Activated CD4-positive, alpha-beta T cell treated with anti-CD3 and anti-CD28 coated beads for 36 hours (primary cell): ENCODE measurements around the gene C8G. TPM values are rescaled to one million over a fixed set of nuclear protein-coding genes. Genes with fewer than 3 reads are reported as not detected.

ENCODE experiments used
- ATAC-seq: fragments of 200-7000 bp; cut with Tn5 transposase; one replicate; pipeline ENCODE4 v1.10.0; 2021; ENCODE audit warnings: mild to moderate bottlenecking, moderate library complexity
- CTCF ChIA-PET: fragments of 350-600 bp; sonication (Branson Sonifier 250); formaldehyde crosslinking; loops from one replicate; lab custom pipeline; 2021; ENCODE audit warnings: antibody characterized with exemption; lab: Charles Lee
- POLR2A ChIA-PET: fragments of 350-600 bp; sonication (Branson Sonifier 250); formaldehyde crosslinking; loops from one replicate; lab custom pipeline; 2021; ENCODE audit warnings: antibody characterized with exemption, inconsistent platforms; lab: Charles Lee
- DNase-seq: peaks from one replicate; pipeline ENCODE4 v3.0.0-alpha.2; 2020
- H3K27ac Mint-ChIP-seq: one replicate; pipeline ENCODE4 v1.8.0; 2021; ENCODE audit warnings: mixed read lengths
- H3K27me3 Mint-ChIP-seq: one replicate; pipeline ENCODE4 v1.8.0; 2021; ENCODE audit warnings: mixed read lengths
- H3K36me3 Mint-ChIP-seq: one replicate; pipeline ENCODE4 v1.8.0; 2021; ENCODE audit warnings: low read depth, mixed read lengths
- H3K4me1 Mint-ChIP-seq: one replicate; pipeline ENCODE4 v1.8.0; 2021; ENCODE audit warnings: mixed read lengths
- H3K4me3 Mint-ChIP-seq: one replicate; pipeline ENCODE4 v1.8.0; 2021; ENCODE audit warnings: mild to moderate bottlenecking, moderate library complexity, mixed read lengths
- H3K9me3 Mint-ChIP-seq: one replicate; pipeline ENCODE4 v1.8.0; 2021; ENCODE audit warnings: low read depth, mixed read lengths
- intact Hi-C, 2 experiments: fragments of 100-400 bp; cut with DNase I in 1 of 2; cut with micrococcal nuclease in 1 of 2; formaldehyde crosslinking; loops; one replicate each; pipeline versions ENCODE4 v1.14.2 to v1.15.1; 2022 to 2024; cut with DNase I, micrococcal nuclease
- total RNA-seq, 2 experiments: library from RNA; stranded (reverse); gene quantifications; one replicate each; pipeline ENCODE4 v1.2.3, GENCODE V29; 2021

The C8G gene
- total RNA-seq, 2 experiments from 2014 or later = 0.77 TPM; not detected in 1

DNA sequence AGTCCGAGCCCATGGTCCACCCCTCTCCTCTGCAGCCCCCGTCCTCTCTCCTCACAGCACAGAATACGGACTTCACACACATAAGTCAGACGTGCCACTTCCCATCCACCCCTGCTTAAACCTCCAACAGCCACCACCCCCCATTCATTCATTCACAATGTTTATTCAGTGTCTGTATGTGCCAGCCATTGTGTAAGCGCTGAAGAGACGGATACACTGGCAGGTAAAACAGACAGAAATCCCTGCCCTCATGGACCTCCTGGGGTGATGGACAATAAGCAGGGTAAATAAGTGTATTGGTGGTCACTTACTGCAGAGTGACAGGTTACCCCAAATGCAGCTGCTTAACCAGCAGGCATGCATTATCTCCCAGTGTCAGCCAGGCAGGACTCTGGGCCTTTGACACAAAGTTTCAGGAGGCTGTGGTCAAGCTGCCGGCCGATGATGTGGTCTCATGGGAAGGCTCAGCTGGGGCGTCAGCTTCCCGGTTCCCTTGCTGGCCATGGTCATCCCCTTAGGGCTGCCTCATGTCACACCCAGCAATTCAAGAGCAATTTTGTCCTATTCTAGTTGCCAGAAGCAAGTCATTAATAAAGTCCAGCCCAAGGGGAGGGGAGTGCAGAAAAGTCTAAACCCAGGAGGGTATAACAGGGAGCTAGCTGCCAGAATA lies 45.3 kb downstream of the C8G start:
- Mint-ChIP-seq H3K27me3 (peaks cover 8% of the 10 kb centered on the region), H3K4me1 (peaks cover 13% of the 10 kb centered on the region), H3K4me3 (peak overlapping the region; percentile 1), H3K27ac (no peak overlapping the region), H3K36me3 (peaks cover 10% of the 10 kb centered on the region), H3K9me3 (no peaks in the 10 kb centered on the region)
- no peak for DNase-seq
- ATAC-seq = no peak
- ChIA-PET CTCF (interaction anchor here (3.2 kb wide), 1 partner anchor 12 kb away, joined by 15 read pairs; no protein-coding TSS in a partner anchor), POLR2A (interaction anchor here (0.5 kb wide), 2 partner anchors 9 to 509 kb away, joined by 3 read pairs; no protein-coding TSS in a partner anchor)
- intact Hi-C loops = loop anchor here in 1 of 2 experiments (5.0 kb wide), 1 partner anchor 38 kb away; the partner anchor contains the start of gene LCN12

DNA sequence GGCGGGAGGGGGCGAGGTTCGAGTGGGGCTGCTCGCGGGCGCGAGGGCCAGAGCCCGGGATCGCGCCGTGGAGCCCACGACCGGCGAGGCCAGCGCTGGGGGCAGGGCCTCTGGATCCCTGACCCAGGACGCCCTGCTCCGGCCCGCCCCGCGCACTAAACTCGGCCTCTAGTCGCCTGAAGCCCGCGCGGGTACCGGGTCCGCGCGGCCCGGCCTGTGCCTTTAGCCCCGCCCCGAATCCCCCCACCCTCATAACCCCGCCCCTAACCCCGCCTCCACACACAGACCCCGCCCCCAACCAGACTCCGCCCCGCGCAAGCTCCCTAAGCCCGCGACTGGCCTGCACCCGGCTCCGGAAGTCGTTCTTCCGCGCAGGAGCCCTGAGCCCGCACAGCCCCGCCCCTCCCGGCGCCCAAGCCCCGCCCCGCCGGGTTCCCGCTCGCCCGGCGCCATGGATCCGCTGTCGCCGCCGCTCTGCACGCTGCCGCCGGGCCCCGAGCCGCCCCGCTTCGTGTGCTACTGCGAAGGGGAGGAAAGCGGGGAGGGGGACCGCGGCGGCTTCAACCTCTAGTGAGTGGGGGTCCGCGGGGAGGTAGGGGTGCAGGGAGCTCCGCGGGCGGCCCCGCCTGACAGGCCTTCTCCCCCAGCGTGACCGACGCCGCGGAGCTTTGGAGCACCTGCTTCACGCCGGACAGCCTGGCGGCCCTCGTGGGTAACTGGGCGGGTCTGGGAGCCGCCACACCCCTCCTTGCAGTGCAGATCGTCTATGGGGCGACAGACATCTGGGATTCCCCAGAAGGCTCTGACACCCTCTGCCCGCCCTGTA lies 47.2 kb downstream of the C8G start, which contains the start of gene PAXX:
Gene PAXX (plus strand): TSS at position 430 of the 826 bp plus-strand sequence. CDS start 22 bp downstream, at position 452.
- POLR2A ChIA-PET = interaction anchor here (0.7 to 1.1 kb wide), 6 partner anchors 14 to 459 kb away, joined by 3 to 5 read pairs (median 3); partner anchors contain the start of gene MAN1B1
- peak within 1 kb of the TSS; percentile 81 for H3K4me3 Mint-ChIP-seq
- CTCF ChIA-PET = interaction anchor here (0.6 to 3.2 kb wide), 7 partner anchors 14 to 150 kb away, joined by 3 to 15 read pairs (median 10); partner anchors contain the start of gene AJM1
- DNase-seq (peak; percentile 98), ATAC-seq (peak; percentile 95)
- intact Hi-C loops = loop anchor here (1.0 to 5.0 kb wide), 18 partner anchors 14 to 747 kb away; partner anchors contain the start of genes TMEM141 (in 2 of the 2), DNLZ (in 1 of the 2), EDF1 (in 1 of the 2) and FBXW5 (in 1 of the 2)
- H3K27ac Mint-ChIP-seq = peak within 1 kb of the TSS; percentile 70
- H3K36me3 Mint-ChIP-seq = peaks cover 10% of the 10 kb centered on the region
- no peaks in the 10 kb centered on the region for H3K9me3 Mint-ChIP-seq
- H3K4me1 Mint-ChIP-seq = peaks cover 22% of the 10 kb centered on the region
- H3K27me3 Mint-ChIP-seq = peaks cover 4% of the 10 kb centered on the region

DNA sequence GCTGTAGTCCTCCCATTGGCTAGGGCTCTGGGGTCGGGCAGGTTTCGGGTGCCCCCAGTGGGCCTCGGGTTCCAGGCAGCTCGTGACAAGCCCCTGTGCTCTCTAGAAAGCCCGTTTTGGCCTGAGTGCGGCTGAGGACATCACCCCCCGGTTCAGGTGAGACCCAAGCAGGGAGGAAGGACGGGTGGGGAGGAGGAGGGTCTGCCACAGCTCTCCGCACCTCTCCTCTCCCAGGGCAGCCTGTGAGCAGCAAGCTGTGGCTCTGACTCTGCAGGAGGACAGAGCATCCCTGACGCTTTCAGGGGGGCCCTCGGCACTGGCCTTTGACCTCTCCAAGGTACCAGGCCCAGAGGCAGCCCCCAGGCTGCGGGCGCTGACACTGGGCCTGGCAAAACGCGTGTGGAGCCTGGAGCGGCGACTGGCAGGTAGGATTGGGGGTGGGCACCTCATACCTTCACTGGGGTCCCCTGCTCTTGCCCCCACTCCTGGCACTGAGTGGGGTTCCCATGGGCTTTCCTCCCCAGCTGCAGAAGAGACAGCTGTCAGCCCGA lies 47.9 kb downstream of the C8G start:
- H3K27ac Mint-ChIP-seq = peak overlapping the region; percentile 65
- POLR2A ChIA-PET = interaction anchor here (0.7 to 1.0 kb wide), 2 partner anchors 94 to 120 kb away, joined by 3 to 5 read pairs; partner anchors contain the start of gene MAN1B1
- H3K36me3 Mint-ChIP-seq = peaks cover 10% of the 10 kb centered on the region
- peaks cover 26% of the 10 kb centered on the region for H3K4me1 Mint-ChIP-seq
- intact Hi-C loops = loop anchor here (1.0 to 5.0 kb wide), 18 partner anchors 15 to 748 kb away; partner anchors contain the start of genes TMEM141 (in 2 of the 2), DNLZ (in 1 of the 2), EDF1 (in 1 of the 2) and FBXW5 (in 1 of the 2)
- peaks cover 6% of the 10 kb centered on the region for H3K27me3 Mint-ChIP-seq
- DNase-seq = no peak
- ATAC-seq = no peak
- CTCF ChIA-PET = interaction anchor here (0.6 to 3.2 kb wide), 11 partner anchors 14 to 202 kb away, joined by 3 to 15 read pairs (median 4); partner anchors contain the start of genes AJM1 and TMEM141
- H3K9me3 Mint-ChIP-seq = no peaks in the 10 kb centered on the region
- H3K4me3 Mint-ChIP-seq = peak overlapping the region; percentile 81

- intact Hi-C loops = loop anchor here in 1 of 2 experiments (5.0 kb wide), 1 partner anchor 42 kb away; the partner anchor contains the start of gene LCN12
- no peak overlapping the region for H3K4me3 Mint-ChIP-seq
- H3K27me3 Mint-ChIP-seq = peaks cover 6% of the 10 kb centered on the region
- H3K4me1 Mint-ChIP-seq = peaks cover 29% of the 10 kb centered on the region
- CTCF ChIA-PET = interaction anchor here (0.8 to 1.3 kb wide), 2 partner anchors 15 to 29 kb away, joined by 3 to 4 read pairs; no protein-coding TSS in a partner anchor
- DNase-seq (no peak), ATAC-seq (no peak)
- H3K36me3 Mint-ChIP-seq = peaks cover 10% of the 10 kb centered on the region
- H3K9me3 Mint-ChIP-seq = no peaks in the 10 kb centered on the region
- POLR2A ChIA-PET = interaction anchor here (0.6 kb wide), 1 partner anchor 30 kb away, joined by 3 read pairs; no protein-coding TSS in a partner anchor
- H3K27ac Mint-ChIP-seq = no peak overlapping the region
Observed at GRCh38 chr9:136994180-136994887, 49.3 kb downstream of the C8G start.

DNA sequence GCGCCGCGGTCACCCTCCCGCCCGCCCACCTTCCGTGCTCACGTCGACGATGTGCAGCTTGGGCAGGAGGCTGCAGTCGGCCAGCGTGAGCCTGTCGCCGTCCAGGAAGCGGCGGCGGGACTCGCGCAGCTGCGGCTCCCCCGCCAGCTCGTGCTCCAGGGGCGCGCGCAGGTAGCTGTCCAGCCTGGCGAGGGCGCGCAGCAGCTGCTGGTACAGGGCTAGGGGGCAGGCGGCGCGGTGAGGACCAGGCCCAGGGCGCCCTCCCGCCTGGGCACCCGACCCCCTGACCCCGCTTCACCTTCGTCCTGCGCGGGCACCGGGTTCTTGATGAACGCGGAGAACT lies 49.8 kb downstream of the C8G start:
- Mint-ChIP-seq H3K9me3 (no peaks in the 10 kb centered on the region), H3K27ac (no peak overlapping the region), H3K36me3 (peaks cover 10% of the 10 kb centered on the region), H3K4me3 (no peak overlapping the region), H3K27me3 (peaks cover 6% of the 10 kb centered on the region), H3K4me1 (peaks cover 29% of the 10 kb centered on the region)
- no peak for ATAC-seq
- DNase-seq = no peak
- intact Hi-C loops = loop anchor here in 1 of 2 experiments (5.0 kb wide), 1 partner anchor 43 kb away; the partner anchor contains the start of gene LCN12
- ChIA-PET POLR2A (no interaction called here), CTCF (interaction anchor here (0.6 kb wide), 1 partner anchor 86 kb away, joined by 3 read pairs; no protein-coding TSS in a partner anchor)

- no peak for ATAC-seq
- Mint-ChIP-seq H3K4me1 (peaks cover 34% of the 10 kb centered on the region), H3K27me3 (peaks cover 6% of the 10 kb centered on the region), H3K36me3 (peaks cover 10% of the 10 kb centered on the region), H3K4me3 (no peak overlapping the region), H3K27ac (no peak overlapping the region), H3K9me3 (no peaks in the 10 kb centered on the region)
- ChIA-PET CTCF (interaction anchor here (0.6 to 1.2 kb wide), 3 partner anchors 10 to 87 kb away, joined by 3 to 4 read pairs (median 3); no protein-coding TSS in a partner anchor), POLR2A (no interaction called here)
- intact Hi-C loops = no loop called here
- DNase-seq = no peak
Observed at GRCh38 chr9:136995362-136995761, 50.3 kb downstream of the C8G start.

- Mint-ChIP-seq H3K4me1 (peaks cover 38% of the 10 kb centered on the region), H3K36me3 (peaks cover 10% of the 10 kb centered on the region), H3K9me3 (no peaks in the 10 kb centered on the region), H3K27ac (no peak overlapping the region), H3K27me3 (peaks cover 6% of the 10 kb centered on the region), H3K4me3 (no peak overlapping the region)
- POLR2A ChIA-PET = interaction anchor here (0.6 kb wide), 1 partner anchor 9 kb away, joined by 5 read pairs; no protein-coding TSS in a partner anchor
- no peak for DNase-seq
- CTCF ChIA-PET = interaction anchor here (0.6 to 1.2 kb wide), 6 partner anchors 11 to 427 kb away, joined by 3 to 5 read pairs (median 4); partner anchors contain the start of genes EXD3 and NPDC1
- ATAC-seq = no peak
- intact Hi-C loops = no loop called here
Observed at GRCh38 chr9:136995772-136996311, 50.8 kb downstream of the C8G start.

Other genes with a start within 250 kb of the C8G start
- gene DIPK1B, start 232.7 kb upstream of the C8G start, total RNA-seq = under 1 TPM; 0.21 to 0.25 TPM
- gene LCN10, start 202.3 kb upstream of the C8G start, total RNA-seq = 1 to 10 TPM in 1 of 2 experiments, under 1 TPM in 1; 0.71 to 1.2 TPM
- gene LCN6, start 196.7 kb upstream of the C8G start, total RNA-seq = not detected
- not detected for gene LCN8, start 187.0 kb upstream of the C8G start, total RNA-seq
- not detected for gene LCN15, start 180.7 kb upstream of the C8G start, total RNA-seq
- gene TMEM141, start 153.9 kb upstream of the C8G start, total RNA-seq = 10 to 100 TPM; 30.9 to 47.1 TPM
- gene CCDC183, start 148.9 kb upstream of the C8G start, total RNA-seq = under 1 TPM; 0.47 to 0.55 TPM
- 10 to 100 TPM; 66.2 to 71.8 TPM for gene RABL6, start 137.3 kb upstream of the C8G start, total RNA-seq
- gene AJM1, start 102.8 kb upstream of the C8G start, total RNA-seq = 1 to 10 TPM; 4.3 to 4.8 TPM
- gene PHPT1, start 95.8 kb upstream of the C8G start, total RNA-seq = 10 to 100 TPM; 94.5 to 98.9 TPM
- gene MAMDC4, start 92.9 kb upstream of the C8G start, total RNA-seq = 10 to 100 TPM; 16.6 to 17.5 TPM
- gene EDF1, start 78.9 kb upstream of the C8G start, total RNA-seq = 100 to 1,000 TPM; 282 to 320 TPM
- 10 to 100 TPM; 37.4 to 46.2 TPM for gene TRAF2, start 58.7 kb upstream of the C8G start, total RNA-seq
- 10 to 100 TPM; 54.4 to 66.4 TPM for gene FBXW5, start 505 bp upstream of the C8G start, total RNA-seq
- gene LCN12, start 7.0 kb downstream of the C8G start, total RNA-seq = 1 to 10 TPM; 1.1 to 1.5 TPM
- not detected for gene PTGDS, start 32.3 kb downstream of the C8G start, total RNA-seq
- gene LCNL1, start 37.8 kb downstream of the C8G start, total RNA-seq = not detected
- 10 to 100 TPM; 52.7 to 67.1 TPM for gene PAXX, start 47.2 kb downstream of the C8G start, total RNA-seq
- not detected for gene CLIC3, start 51.3 kb downstream of the C8G start, total RNA-seq
- 10 to 100 TPM; 20.4 to 23.7 TPM for gene ABCA2, start 83.0 kb downstream of the C8G start, total RNA-seq
- 1 to 10 TPM; 1.3 to 1.6 TPM for gene FUT7, start 86.8 kb downstream of the C8G start, total RNA-seq
- 10 to 100 TPM; 21.0 to 23.1 TPM for gene NPDC1, start 100.9 kb downstream of the C8G start, total RNA-seq
- gene ENTPD2, start 108.8 kb downstream of the C8G start, total RNA-seq = under 1 TPM in 1 of 2 experiments, not detected in 1; 0.19 TPM
- 1 to 10 TPM; 6.4 to 8.8 TPM for gene SAPCD2, start 125.3 kb downstream of the C8G start, total RNA-seq
- gene UAP1L1, start 132.3 kb downstream of the C8G start, total RNA-seq = 10 to 100 TPM; 12.5 to 14.4 TPM
- gene MAN1B1, start 141.7 kb downstream of the C8G start, total RNA-seq = 10 to 100 TPM; 21.6 to 26.7 TPM
- gene DPP7, start 169.5 kb downstream of the C8G start, total RNA-seq = 100 to 1,000 TPM; 188 to 204 TPM
- gene GRIN1, start 193.9 kb downstream of the C8G start, total RNA-seq = under 1 TPM in 1 of 2 experiments, not detected in 1; 0.14 TPM
- gene LRRC26, start 224.8 kb downstream of the C8G start, total RNA-seq = not detected
- gene TMEM210, start 226.8 kb downstream of the C8G start, total RNA-seq = not detected
- gene ANAPC2, start 243.3 kb downstream of the C8G start, total RNA-seq = 10 to 100 TPM; 30.8 to 38.4 TPM
- gene SSNA1, start 243.4 kb downstream of the C8G start, total RNA-seq = 10 to 100 TPM; 53.6 to 58.6 TPM